ENCODE results near the gene IFIT1B.
"Not testable (repeated sequence)": the region's sequence is repeated elsewhere in the genome, so short reads cannot be mapped to it uniquely, and the experiment has no call there.

Gene IFIT1B

GRCh38 chr10:89377705-89378637 lies at the start of gene IFIT1B:
Gene IFIT1B (plus strand): TSS chr10:89378056. CDS start chr10:89378136, 80 bp downstream.
- DNase-seq: no peak

- DNase-seq: no peak
These were observed 48.7 kb upstream of the IFIT1B start for GRCh38 chr10:89329151-89329550.

DNA sequence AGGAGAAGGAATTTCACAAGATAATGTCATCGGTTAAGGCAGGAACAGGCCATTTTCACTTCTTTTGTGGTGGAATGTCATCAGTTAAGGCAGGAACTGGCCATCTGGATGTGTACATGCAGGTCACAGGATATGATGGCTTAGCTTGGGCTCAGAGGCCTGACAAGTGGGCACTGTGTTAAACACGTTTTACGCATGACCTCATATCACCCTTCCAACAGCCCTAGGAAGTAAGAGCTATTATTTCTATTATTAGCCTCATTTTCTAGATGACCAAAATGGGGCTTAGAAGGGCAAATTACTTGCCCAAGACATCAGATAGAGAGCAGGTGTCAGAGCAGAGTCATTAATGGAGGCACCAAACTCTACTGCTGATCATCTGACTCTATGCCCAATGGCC lies 47.8 kb upstream of the IFIT1B start:
- DNase-seq: not testable (repeated sequence)

DNA sequence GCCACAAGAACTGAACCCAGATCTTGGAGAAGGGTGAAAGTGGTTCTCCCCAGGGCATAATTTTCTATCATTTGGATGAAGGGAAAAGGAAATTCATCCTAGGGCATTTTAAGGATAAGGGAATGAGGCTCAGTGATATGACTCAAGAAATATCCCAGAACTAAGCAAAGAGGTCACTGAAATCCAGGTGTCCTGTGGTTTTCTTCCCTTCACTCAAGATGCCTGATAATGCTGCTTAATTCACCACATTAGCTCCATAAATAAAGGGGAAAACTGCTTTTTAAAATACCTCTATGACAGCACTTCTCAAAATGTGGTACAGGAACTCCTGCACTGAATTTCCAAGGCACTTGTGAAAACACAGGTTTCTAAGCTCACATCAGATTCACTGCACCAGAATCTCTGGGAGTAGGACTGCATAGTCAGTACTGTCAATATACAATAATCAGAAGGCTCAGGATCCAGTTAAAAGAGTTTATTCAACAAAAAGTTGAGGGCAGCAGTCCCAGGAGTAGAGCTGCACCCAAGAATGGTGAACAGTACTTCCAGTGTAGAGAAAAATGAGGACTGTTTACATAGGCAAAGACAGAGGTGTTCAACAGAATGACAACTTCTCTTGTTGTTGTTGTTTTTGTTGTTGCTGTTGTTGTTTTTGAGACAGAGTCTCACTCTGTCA lies 47.2 kb upstream of the IFIT1B start:
- no peak for DNase-seq

GRCh38 chr10:89331487-89332122 lies 46.3 kb upstream of the IFIT1B start:
- DNase-seq: not testable (repeated sequence)

DNA sequence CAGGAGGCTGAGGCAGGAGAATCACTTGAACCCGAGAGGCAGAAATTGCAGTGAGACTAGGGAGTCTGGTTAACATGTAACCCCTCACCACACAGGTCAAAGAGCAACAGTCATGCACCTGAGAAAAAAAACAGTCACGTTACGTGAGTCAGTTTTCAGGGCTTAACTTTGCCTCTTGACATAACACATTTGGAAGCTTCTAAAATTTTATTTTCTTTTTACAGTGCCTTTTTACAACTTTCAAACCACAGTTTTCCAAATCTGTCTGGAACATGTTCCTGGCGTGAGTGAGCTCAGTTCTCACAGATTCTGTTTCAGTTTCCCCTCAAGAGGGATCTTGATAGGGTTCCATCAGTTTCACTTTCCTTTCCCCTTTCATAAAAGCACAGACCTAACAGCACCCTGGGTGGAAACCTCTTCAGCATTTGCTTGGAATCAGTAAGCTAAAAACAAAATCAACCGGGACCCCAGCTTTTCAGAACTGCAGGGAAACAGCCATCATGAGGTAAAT lies 45.7 kb upstream of the IFIT1B start:
- DNase-seq: peak; percentile 69

- DNase-seq: no peak
These were observed 42.6 kb upstream of the IFIT1B start for GRCh38 chr10:89335226-89335625.

DNA sequence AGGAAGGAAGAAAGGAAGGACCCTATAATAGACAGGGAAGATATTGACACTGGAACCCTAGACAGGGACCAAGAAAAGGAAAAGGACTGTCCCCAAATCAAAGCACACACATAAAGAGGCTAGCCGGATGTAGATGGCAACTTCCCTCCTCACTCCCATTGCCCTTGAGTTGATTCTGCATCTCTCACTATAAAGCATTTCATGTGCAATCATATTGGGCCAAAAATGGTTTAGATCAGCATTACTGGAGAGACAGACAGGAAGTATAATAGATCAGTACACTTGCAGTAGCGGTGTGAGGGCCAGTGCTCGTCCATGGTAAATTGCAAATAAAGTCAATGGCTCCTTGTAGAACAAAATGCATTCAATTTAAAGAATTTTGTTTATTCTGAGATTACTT lies 41.6 kb upstream of the IFIT1B start:
- no peak for DNase-seq

DNA sequence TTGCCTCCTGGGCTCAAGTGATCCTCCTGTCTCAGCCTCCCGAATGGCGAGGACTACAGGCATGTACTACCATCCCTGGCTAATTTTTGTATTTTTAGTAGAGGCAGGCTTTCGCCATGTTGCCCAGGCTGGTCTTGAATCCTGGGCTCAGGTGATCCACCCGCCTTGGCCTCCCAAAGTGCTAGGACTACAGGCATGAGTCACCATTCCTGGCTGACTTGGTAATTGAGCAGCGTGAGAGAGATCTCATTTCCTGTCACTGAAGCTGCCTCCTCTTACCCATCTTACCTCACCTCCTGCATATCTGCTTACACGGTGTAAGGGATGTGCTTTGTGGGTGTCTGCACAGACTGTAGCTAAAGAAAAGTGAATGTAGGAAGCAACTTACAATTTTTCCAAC lies 40.4 kb upstream of the IFIT1B start:
- no peak for DNase-seq

DNA sequence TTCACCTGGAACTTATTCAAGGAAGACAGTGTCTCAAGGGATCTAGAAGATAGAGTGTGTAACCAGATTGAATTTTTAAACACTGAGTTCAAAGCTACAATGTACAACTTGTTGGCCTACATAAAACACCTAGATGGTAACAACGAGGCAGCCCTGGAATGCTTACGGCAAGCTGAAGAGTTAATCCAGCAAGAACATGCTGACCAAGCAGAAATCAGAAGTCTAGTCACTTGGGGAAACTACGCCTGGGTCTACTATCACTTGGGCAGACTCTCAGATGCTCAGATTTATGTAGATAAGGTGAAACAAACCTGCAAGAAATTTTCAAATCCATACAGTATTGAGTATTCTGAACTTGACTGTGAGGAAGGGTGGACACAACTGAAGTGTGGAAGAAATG lies 39.1 kb upstream of the IFIT1B start:
- DNase-seq: no peak

DNA sequence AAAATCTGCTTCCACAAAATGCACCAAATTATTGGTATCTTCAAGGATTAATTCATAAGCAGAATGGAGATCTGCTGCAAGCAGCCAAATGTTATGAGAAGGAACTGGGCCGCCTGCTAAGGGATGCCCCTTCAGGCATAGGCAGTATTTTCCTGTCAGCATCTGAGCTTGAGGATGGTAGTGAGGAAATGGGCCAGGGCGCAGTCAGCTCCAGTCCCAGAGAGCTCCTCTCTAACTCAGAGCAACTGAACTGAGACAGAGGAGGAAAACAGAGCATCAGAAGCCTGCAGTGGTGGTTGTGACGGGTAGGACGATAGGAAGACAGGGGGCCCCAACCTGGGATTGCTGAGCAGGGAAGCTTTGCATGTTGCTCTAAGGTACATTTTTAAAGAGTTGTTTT lies 38.0 kb upstream of the IFIT1B start:
- DNase-seq: peak; percentile 21

DNA sequence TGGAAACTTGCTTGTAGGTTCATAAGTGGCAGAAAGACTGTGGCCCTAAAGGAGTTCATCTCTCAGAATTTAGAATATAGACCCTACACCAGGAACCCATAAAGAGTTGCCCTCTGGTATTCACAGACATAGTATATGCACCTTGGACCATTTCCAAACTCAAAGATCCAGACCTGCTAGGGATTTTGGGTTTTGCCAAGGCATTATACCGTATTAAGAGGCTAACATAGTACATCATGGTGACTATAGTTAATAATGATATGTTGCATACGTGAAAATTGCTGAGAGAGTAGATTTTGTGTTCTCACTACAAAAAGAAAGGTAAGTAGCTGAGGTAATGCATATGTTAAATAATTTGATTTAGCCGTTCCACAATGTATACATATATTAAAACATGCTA lies 36.2 kb upstream of the IFIT1B start:
- peak; percentile 21 for DNase-seq

DNA sequence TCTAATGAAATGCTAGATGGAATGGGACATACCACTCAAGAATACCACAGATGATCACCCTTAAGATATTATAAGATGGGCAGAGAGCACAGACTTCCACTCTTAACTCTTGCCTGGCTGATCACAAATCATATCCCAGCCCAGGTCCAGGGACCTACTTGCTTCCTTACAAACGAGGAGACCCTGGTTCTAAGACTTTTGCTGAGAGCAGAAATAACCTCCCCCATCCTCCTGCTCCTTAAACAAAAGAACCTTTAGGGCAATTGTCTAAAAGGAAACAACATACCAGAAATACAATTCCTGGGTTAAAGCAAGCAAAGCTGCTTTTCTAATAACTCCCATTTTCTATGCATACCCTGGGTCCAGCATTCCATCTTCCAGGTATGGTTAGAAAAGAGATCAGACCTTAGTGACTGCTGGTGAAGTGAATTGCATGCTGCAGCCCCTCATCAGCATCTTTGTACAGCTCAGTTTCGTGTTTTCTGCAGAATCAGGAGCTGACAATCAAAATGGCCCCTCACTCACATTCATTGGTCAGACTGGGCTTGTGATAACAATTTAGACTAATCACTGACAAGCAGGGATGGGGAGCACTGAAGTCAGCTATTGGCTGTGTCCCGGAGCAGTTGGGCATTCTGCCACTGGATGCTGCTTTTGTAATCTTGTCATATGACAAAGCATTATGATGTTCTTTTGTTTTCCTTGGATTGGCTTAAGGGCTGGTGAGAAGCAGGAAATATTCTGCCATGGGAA lies 35.5 kb upstream of the IFIT1B start:
- peak; percentile 90 for DNase-seq

DNA sequence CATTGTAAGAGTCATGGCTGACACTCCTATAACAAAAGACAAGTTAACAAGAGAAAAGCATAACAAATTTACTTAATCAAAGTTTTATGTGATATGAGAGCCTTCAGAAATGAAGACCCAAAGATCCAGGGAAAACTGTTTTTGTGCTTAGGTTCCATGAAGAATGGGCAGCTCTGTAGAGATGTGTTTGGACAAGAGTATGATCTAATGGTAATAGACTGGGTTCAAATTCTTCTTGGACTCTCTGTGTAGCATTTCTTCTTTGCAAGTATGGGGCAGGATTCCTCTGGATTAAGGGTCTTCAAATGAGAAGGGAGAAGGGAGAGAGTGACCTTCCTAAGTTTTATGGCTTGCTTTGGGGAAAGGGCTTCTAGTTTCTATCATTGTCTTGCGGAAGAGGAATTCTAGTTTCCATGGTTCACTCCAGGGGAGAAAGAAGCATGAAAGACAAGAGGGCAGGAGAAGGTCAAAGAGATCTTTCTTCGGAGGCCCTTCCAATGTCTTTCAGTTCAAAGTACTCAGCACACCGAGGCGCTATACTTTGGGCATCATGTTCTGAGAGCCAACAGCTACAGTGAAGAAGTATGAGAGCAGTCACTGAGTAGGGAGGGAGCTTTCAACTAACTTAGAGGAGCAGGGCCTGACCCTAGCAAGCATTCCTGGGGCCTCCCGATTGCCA lies 34.6 kb upstream of the IFIT1B start:
- DNase-seq: peak; percentile 71

GRCh38 chr10:89344156-89344555 lies 33.7 kb upstream of the IFIT1B start:
- DNase-seq: no peak

- no peak for DNase-seq
These were observed 32.4 kb upstream of the IFIT1B start for GRCh38 chr10:89345367-89346000.

- DNase-seq: no peak
These were observed 31.2 kb upstream of the IFIT1B start for GRCh38 chr10:89346405-89347254.

DNA sequence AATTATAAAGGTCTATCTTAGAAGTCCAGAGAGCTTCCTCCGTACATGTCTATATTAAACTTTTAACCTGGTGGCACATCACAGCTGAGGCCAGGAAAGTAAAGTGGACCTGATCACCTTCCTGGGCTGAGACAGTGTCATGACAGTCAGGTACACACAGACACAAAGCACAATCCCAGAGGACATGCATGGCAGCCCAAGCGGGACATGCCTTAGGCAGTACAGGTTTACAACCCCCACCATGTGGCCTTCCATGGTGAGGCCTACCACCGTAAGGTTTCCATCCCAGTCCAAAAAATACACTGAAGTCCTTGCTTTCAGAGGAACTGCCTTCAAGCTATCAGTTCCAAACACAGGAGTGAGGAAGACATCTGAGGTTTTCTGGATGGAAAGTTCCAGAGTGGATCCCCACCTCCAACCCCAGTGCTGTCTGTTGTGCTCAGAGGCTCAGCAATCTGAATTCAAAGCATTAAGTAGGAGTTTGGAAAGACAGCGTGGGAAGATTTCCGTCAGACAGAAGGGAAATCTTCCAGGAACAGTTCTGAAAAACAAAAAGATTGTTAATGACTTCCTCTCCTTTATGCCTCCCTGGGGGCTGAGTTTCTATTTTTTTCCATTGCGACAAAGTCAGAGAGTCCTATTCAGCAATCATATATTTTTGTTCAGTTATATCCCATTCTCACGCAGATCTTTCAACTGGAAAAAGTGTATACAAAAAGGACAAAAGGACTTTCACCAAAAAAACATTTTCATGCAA lies 30.0 kb upstream of the IFIT1B start:
- DNase-seq: no peak

GRCh38 chr10:89348481-89348880 lies 29.4 kb upstream of the IFIT1B start:
- DNase-seq: no peak

DNA sequence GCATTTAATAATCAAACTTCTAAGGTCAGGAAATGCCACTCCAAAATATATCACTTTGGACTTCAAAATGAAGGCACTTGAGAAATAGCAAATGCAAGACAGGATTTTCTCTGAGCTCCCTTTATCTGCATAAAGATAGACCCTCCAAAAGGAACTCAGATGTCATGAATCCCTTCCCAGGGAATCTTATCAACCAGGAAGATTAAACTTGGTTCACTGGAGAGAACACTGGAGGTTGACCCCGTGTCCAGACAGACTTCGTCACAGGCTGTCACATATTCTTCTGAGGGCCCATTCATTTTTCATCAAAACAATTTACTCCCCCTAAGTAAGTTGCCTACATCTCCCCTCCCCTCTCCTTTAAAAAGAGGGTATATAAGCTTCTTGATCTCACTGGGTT lies 28.9 kb upstream of the IFIT1B start:
- no peak for DNase-seq
